H1 (cell line): ENCODE measurements around the gene NCF4.

Source experiments
- CBX5 ChIP-seq: fragments of 300-800, 300-1000 bp; sonication (generic); IDR thresholded peaks from 2 replicates; pipeline ENCODE4 v1.7.1; 2016; ENCODE audit warnings: antibody characterized with exemption, low read length, low read depth
- CTCF ChIP-seq, 3 experiments: IDR thresholded peaks; 1 replicate in 2 of 3; 2 replicates in 1 of 3; pipeline versions ENCODE4 v1.5.1 to v1.6.1; 2011; ENCODE audit warnings: low read length in 3 of 3, mild to moderate bottlenecking in 3 of 3, inconsistent platforms in 2 of 3, low read depth in 1 of 3, moderate library complexity in 1 of 3; ENCODE audit not compliant: insufficient read depth in 1 of 3; ENCODE audit errors: control extremely low read depth in 1 of 3
- GTF2F1 ChIP-seq: IDR thresholded peaks from 2 replicates; pipeline ENCODE4 v1.6.1; 2012; ENCODE audit warnings: low read depth, low read length, improper control_type of control experiment, borderline replicate concordance
- POLR2AphosphoS5 ChIP-seq: IDR thresholded peaks from 2 replicates; pipeline ENCODE4 v1.6.1; 2011; ENCODE audit warnings: low read depth, low read length
- RFX5 ChIP-seq: IDR thresholded peaks from 2 replicates; pipeline ENCODE4 v1.6.1; 2011; ENCODE audit warnings: low read depth, low read length, improper control_type of control experiment, borderline replicate concordance
- YY1 ChIP-seq: IDR thresholded peaks from 2 replicates; pipeline ENCODE4 v1.6.1; 2011; ENCODE audit warnings: low read depth, mild to moderate bottlenecking, low read length
- TF ChIP-seq, protein P1 (sequence below): IDR thresholded peaks from 2 replicates; pipeline ENCODE4 v1.6.1; 2012; ENCODE audit warnings: inconsistent platforms

GRCh38 chr22:36907253-36908195 is 46.7 kb downstream of the NCF4 start:
- no peak for TF ChIP-seq YY1
- no peak for TF ChIP-seq RFX5
- TF ChIP-seq CTCF (IDR thresholded peaks at IDR 0.05; ENCODE audit: control extremely low read depth in 1 of 3, insufficient read depth in 1 of 3, low read depth in 1 of 3, low read length in 3 of 3) = no peak
- no peak for TF ChIP-seq CBX5
- no peak for TF ChIP-seq POLR2AphosphoS5
- no peak for TF ChIP-seq GTF2F1
- TF ChIP-seq, protein P1, sequence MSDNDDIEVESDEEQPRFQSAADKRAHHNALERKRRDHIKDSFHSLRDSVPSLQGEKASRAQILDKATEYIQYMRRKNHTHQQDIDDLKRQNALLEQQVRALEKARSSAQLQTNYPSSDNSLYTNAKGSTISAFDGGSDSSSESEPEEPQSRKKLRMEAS = no peak
